GM21737 (cell line): Measurements from ENCODE around the gene LENG1.

Experiments used
- ATAC-seq: cut with Tn5 transposase; IDR thresholded peaks from one replicate; pipeline ENCODE4 v1.9.1; 2021; ENCODE audit warnings: mild to moderate bottlenecking, moderate library complexity; ENCODE audit not compliant: unreplicated experiment

The LENG1 gene

DNA sequence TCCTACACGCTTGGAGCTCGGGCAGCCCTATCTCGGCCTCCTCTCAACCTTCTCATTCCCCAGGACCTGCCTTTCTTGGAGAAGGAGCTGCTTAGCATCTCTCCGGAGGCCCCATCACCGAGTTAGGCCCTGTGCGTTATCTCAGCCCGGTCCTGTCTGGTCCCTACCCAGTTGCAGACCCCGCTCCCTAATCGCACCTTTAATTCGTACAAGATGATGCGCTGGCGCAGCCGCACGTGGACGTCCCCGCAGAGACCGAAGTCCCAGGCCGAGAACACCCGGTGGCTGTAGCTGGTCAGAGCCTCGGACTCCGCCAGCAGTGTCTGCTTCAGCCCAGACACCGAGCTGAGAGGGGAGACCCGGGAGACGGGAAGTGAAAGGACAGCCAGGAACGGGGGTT is 5.7 kb upstream of the LENG1 start:
- ATAC-seq = no peak

GRCh38 chr19:54164369-54165068 is 5.0 kb upstream of the LENG1 start:
- ATAC-seq = no peak

GRCh38 chr19:54162884-54163283 is 3.4 kb upstream of the LENG1 start:
- no peak for ATAC-seq

DNA sequence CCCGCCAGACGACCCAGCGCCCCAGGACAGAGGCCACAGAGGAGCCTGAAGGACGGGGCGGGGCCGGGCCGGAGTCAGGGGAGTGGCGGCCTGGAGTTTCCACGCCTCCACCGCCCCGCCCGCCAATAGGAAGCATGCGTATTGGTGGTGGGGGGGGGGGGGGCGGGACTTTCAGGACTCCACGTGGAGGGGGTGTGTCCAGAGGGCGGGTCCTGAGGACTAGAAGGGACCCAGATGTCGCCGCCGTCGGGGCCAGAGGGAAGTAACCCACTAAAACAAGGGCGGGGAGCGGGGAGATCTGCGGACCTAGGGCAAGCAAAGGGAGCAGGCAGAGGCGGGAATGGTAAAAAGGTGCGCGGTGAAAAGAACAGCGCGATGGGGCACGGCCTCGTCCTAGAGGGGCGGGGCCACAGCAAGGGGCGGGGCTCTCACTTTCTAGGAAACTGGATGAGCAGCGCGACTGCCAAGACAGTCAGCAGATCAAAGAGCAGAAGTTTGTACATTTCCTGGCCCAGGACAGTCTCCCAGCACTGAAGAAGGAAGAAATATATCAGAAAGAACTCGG is 2.8 kb upstream of the LENG1 start:
- no peak for ATAC-seq

- no peak for ATAC-seq
Measured at GRCh38 chr19:54160854-54161253, 1.3 kb upstream of the LENG1 start.

- no peak for ATAC-seq
Measured at GRCh38 chr19:54160182-54160811, 776 bp upstream of the LENG1 start.

GRCh38 chr19:54158812-54159351 is 639 bp downstream of the LENG1 start:
- ATAC-seq = no peak

DNA sequence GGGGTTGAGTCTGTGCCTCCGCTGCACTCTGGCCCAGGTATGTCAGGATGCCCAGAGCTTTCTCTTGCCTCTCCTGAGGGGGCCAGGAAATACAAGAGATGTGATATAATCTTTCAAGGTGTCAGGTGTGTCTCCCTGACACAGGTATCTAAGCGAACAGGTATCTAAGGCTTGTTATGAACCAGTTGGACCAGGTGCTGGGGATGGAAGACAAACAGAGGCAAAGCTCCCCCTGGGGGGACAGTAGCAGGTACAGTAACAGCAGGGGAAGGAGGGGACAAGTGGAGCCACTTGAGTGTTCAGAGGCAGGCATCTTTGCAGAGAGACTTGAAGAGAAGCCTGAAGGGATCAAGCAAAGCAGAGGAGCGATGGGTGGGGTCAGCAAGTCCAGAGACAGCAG is 2.6 kb downstream of the LENG1 start:
- ATAC-seq = no peak

- ATAC-seq = no peak
Measured at GRCh38 chr19:54156490-54156889, 3.0 kb downstream of the LENG1 start.

DNA sequence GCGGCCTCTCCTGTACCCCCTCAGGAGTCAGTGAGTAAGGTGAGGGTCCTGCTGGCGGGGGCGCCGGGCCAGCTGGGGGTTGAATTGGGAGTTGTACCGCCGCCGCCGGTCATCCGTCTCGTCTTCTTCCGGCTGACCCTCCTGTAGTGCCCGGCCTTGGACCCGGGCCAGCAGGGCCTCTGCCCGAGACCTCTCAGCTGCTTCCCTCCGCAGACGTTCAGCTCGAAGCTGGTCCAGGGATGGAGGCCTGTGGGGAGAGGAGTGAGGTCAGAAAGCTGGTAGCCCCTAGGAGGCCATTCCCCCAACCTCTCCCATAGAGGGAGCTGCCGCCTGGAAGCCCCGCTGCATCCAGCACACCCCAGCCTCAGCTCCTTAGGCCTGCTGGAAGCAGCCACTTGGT is 3.8 kb downstream of the LENG1 start:
- ATAC-seq = no peak

- no peak for ATAC-seq
Measured at GRCh38 chr19:54154603-54155345, 4.7 kb downstream of the LENG1 start.

- ATAC-seq = no peak
Measured at GRCh38 chr19:54153731-54154326, 5.7 kb downstream of the LENG1 start.

- ATAC-seq = no peak
Measured at GRCh38 chr19:54152878-54153524, 6.5 kb downstream of the LENG1 start.

- no peak for ATAC-seq
Measured at GRCh38 chr19:54152267-54152666, 7.3 kb downstream of the LENG1 start.

DNA sequence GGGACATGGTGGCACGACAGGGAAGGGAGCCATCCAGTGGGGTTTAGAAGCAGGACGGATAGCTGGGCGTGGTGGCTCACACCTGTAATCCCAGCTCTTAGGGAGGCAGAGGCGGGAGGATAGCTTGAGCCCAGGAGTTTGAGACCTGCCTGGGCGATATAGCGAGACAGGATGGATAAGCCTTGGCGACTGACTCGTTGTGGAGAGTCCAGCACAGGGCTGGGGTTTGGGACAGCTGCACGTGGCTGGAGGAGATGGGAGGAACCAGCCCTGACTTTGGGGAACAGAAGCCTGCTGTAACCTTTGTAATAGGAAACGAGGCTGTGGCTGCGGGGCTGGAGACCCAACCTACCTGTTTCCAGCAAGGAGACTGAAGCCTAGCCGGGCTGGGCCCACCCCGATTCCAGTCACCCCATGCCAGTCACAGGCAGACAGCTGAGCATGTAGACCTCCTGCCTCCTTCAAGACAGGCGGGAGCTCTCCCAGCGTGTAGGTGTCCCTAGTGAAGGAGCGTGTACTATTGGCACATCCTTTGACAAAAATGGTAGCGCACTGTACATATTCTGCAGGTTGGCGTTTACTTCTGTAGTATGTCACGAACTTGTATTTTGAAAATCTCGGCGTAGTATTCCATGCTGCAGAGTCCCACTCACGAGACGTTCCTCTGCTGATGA is 8.0 kb downstream of the LENG1 start:
- no peak for ATAC-seq

GRCh38 chr19:54149021-54149812 is 10.3 kb downstream of the LENG1 start:
- ATAC-seq = no peak

- no peak for ATAC-seq
Measured at GRCh38 chr19:54148158-54148557, 11.4 kb downstream of the LENG1 start.

DNA sequence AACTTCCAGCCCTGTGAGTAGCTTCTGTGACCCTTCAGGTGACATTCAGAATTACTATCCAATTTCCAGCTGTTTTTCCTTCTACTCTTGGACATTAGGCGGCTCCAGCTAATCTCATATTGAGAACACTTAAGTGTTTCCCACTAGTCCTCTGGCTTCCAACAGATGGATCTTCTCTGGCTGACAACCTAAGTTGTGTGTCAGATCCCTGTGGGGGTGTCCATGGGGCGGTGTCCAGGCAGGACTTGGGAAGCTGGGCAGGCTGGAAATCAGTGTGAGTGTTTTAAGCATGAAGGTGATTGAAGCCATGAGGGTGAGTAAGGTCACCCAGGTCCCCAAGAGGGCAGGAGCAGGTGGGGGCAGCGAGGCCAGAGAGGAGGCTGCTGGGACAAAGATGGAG is 11.8 kb downstream of the LENG1 start:
- ATAC-seq = no peak

GRCh38 chr19:54145541-54146158 is 13.9 kb downstream of the LENG1 start:
- ATAC-seq = no peak
